ENCODE data around the gene DCAF12. TPM values are rescaled to one million over a fixed set of nuclear protein-coding genes. Genes with fewer than 3 reads are reported as not detected.

Gene DCAF12
- total and polyA plus RNA-seq, 2 of the 4 experiments (the other 2 are of a cell fraction): 7.2 to 17.1 TPM

GRCh38 chr9:34124926-34125325, 1.6 kb downstream of the DCAF12 start:
- peak overlapping the region; percentile 64; the same call in 1 of the 2 replicates for H3K4me3 ChIP-seq (ENCODE audit: insufficient read depth, low read depth, low read length)
- ChIA-PET POLR2A (ENCODE audit: unreplicated experiment) (no interaction called here), CTCF (interaction anchor here (1.3 kb wide), 1 partner anchor 129 kb away, joined by 3 read pairs; no protein-coding TSS in a partner anchor)
- no peak overlapping the region for H2AFZ ChIP-seq (replicated peaks; ENCODE audit: low read length, poor library complexity)
- no peak overlapping the region for H4K91ac ChIP-seq (ENCODE audit: insufficient read depth, low read depth, low read length)
- no peak overlapping the region for H3K14ac ChIP-seq (replicated peaks; ENCODE audit: low read depth, low read length)
- DNase-seq (no peak), ATAC-seq (ENCODE audit: low read depth) (no peak)
- TF ChIP-seq CEBPB (IDR thresholded peaks at IDR 0.05; ENCODE audit: low read depth, low read length) (no peak), NFE2L2 (IDR thresholded peaks at IDR 0.05; ENCODE audit: low read depth, low read length) (no peak), MXI1 (IDR thresholded peaks at IDR 0.05; ENCODE audit: borderline replicate concordance, low read depth, low read length) (no peak), RFX5 (IDR thresholded peaks at IDR 0.05; ENCODE audit: low read depth, low read length) (no peak), CHD1 (IDR thresholded peaks at IDR 0.05; ENCODE audit: low read depth, low read length) (no peak), FOS (IDR thresholded peaks at IDR 0.05; ENCODE audit: low read depth, low read length) (no peak), MAZ (IDR thresholded peaks at IDR 0.05; ENCODE audit: borderline replicate concordance, low read depth, low read length) (no peak), SMC3 (IDR thresholded peaks at IDR 0.05; ENCODE audit: low read depth, low read length) (no peak), USF2 (IDR thresholded peaks at IDR 0.05; ENCODE audit: low read depth, low read length) (no peak), POLR2A (IDR thresholded peaks at IDR 0.05; ENCODE audit: low read depth, low read length) (no peak), RCOR1 (IDR thresholded peaks at IDR 0.05; ENCODE audit: insufficient replicate concordance, low read length) (no peak), CTCF (conservative IDR thresholded peaks at IDR 0.05; ENCODE audit: low read depth, low read length) (no peak), ELK1 (IDR thresholded peaks at IDR 0.05; ENCODE audit: borderline replicate concordance, low read depth, low read length) (no peak), BHLHE40 (IDR thresholded peaks at IDR 0.05; ENCODE audit: low read depth, low read length) (no peak), RAD21 (IDR thresholded peaks at IDR 0.05; ENCODE audit: low read length) (no peak), MAFK (IDR thresholded peaks at IDR 0.05; ENCODE audit: low read depth, low read length) (no peak)
- peaks cover 4% of the 10 kb centered on the region for H3K36me3 ChIP-seq (ENCODE audit: control insufficient read depth, insufficient read depth, low read length)
- H3K27ac ChIP-seq (ENCODE audit: insufficient read depth, low read length): no peak overlapping the region
- H4K20me1 ChIP-seq (ENCODE audit: insufficient read depth, low read length): peaks cover 11% of the 10 kb centered on the region
- H2AK5ac ChIP-seq (ENCODE audit: low read depth, low read length): no peak overlapping the region
- no peak overlapping the region for H3K4ac ChIP-seq (ENCODE audit: low read depth, low read length)
- no peaks in the 10 kb centered on the region for H3K27me3 ChIP-seq (ENCODE audit: control insufficient read depth, insufficient read depth, low read length)
- H3K79me1 ChIP-seq (ENCODE audit: low read depth in 1 of 2, low read length in 2 of 2): peaks cover 22 to 55% of the 10 kb centered on the region in 2 experiments
- H3K9me3 ChIP-seq (ENCODE audit: control insufficient read depth, insufficient read depth, low read length): no peaks in the 10 kb centered on the region
- peaks cover 8% of the 10 kb centered on the region for H3K4me1 ChIP-seq (ENCODE audit: control insufficient read depth, insufficient read depth, low read length)
- BruUV-seq (replicated peaks): no TSS peak
- no peak overlapping the region for H3K56ac ChIP-seq (ENCODE audit: extremely low read depth, insufficient read depth, low read length)
- no peak overlapping the region for H2BK20ac ChIP-seq (ENCODE audit: low read depth, low read length)
- H3K9me1 ChIP-seq (ENCODE audit: insufficient read depth, low read length): peaks cover 14% of the 10 kb centered on the region
- no peak overlapping the region for H2AK9ac ChIP-seq (replicated peaks; ENCODE audit: low read depth, low read length, poor library complexity)
- no peak overlapping the region for H4K8ac ChIP-seq (ENCODE audit: low read depth in 2 of 2, low read length in 2 of 2)
- WGBS, 2 experiments (ENCODE audit: extremely low coverage in 2 of 2, insufficient read length in 1 of 2): 100% methylated on average over 1 of the region's 6 CpGs; no CpG with 5 or more reads in 1 of the 2 experiments
- no peak overlapping the region for H2BK120ac ChIP-seq (ENCODE audit: low read depth, low read length)
- peak overlapping the region; percentile 95 for H3K4me2 ChIP-seq (ENCODE audit: low read depth, low read length)
- dilution Hi-C loops (cut with HindIII; ENCODE audit: low sequenced_read_pairs, unreplicated experiment) (no loop called here), intact Hi-C loops (cut with micrococcal nuclease) (loop anchor here (1.0 to 10.0 kb wide), 2 partner anchors 128 to 200 kb away; partner anchors contain the start of genes KIF24 and NUDT2), in situ Hi-C loops (cut with MboI; ENCODE audit: low sequenced_read_pairs) (loop anchor here (5.0 kb wide), 1 partner anchor 127 kb away; no protein-coding TSS in a partner anchor)
- peak overlapping the region; percentile 90; the same call in 1 of the 2 replicates for H3K9ac ChIP-seq (ENCODE audit: low read depth, low read length)
- no peak overlapping the region for H3K18ac ChIP-seq (ENCODE audit: low read depth, low read length)
- no peak overlapping the region for H2BK15ac ChIP-seq (ENCODE audit: low read depth, low read length)
- no peak overlapping the region for H2BK5ac ChIP-seq (ENCODE audit: low read depth, low read length, poor library complexity, severe bottlenecking)
- peak overlapping the region; percentile 94; the same call in 1 of the 2 replicates for H3K23ac ChIP-seq (ENCODE audit: low read depth, low read length)
- no peak overlapping the region for H4K5ac ChIP-seq (ENCODE audit: low read depth, low read length)
